KMS-11 (cell line): ENCODE data around the gene HRCT1.

Source experiments
- H2AFZ ChIP-seq: fragments of 200-600 bp; sonication (generic); 2 replicates; pipeline ENCODE4 v1.6.1; 2016; ENCODE audit warnings: antibody characterized with exemption, mixed run types, low read depth
- H3K27ac ChIP-seq: fragments of 200-600 bp; sonication (generic); 2 replicates; pipeline ENCODE4 v1.6.1; 2016; ENCODE audit warnings: mild to moderate bottlenecking, mixed run types
- H3K27me3 ChIP-seq: fragments of 200-600 bp; sonication (generic); 2 replicates; pipeline ENCODE4 v1.6.1; 2017; ENCODE audit warnings: mild to moderate bottlenecking, low read depth, mixed run types, moderate library complexity; ENCODE audit not compliant: insufficient read depth
- H3K36me3 ChIP-seq: fragments of 200-600 bp; sonication (generic); 2 replicates; pipeline ENCODE4 v1.6.1; 2017; ENCODE audit warnings: mild to moderate bottlenecking, mixed run types; ENCODE audit not compliant: insufficient read depth
- H3K4me1 ChIP-seq: fragments of 200-600 bp; sonication (generic); 2 replicates; pipeline ENCODE4 v1.6.1; 2016; ENCODE audit warnings: mild to moderate bottlenecking, low read depth, mixed run types; ENCODE audit not compliant: poor library complexity, severe bottlenecking
- H3K4me2 ChIP-seq: fragments of 200-600 bp; sonication (generic); 2 replicates; pipeline ENCODE4 v1.7.0; 2016; ENCODE audit warnings: mild to moderate bottlenecking, mixed run types
- H3K4me3 ChIP-seq: fragments of 200-600 bp; sonication (generic); IDR thresholded peaks from 2 replicates; pipeline ENCODE4 v1.6.1; 2017; ENCODE audit warnings: low read depth, low read length, mixed read lengths; ENCODE audit not compliant: insufficient read depth
- H3K79me2 ChIP-seq: fragments of 200-600 bp; sonication (generic); 2 replicates; pipeline ENCODE4 v1.6.1; 2016; ENCODE audit warnings: low read depth, mixed run types; ENCODE audit not compliant: insufficient read depth
- H3K9ac ChIP-seq: fragments of 200-600 bp; sonication (generic); 2 replicates; pipeline ENCODE4 v1.6.1; 2016; ENCODE audit warnings: mild to moderate bottlenecking, mixed run types
- H4K20me1 ChIP-seq: fragments of 200-600 bp; sonication (generic); 2 replicates; pipeline ENCODE4 v1.6.1; 2016; ENCODE audit warnings: mild to moderate bottlenecking, mixed run types; ENCODE audit not compliant: insufficient read depth
- CTCF ChIP-seq: fragments of 200-600 bp; sonication (generic); conservative IDR thresholded peaks from 2 replicates; pipeline ENCODE4 v1.6.1; 2017; ENCODE audit warnings: low read depth, mild to moderate bottlenecking, antibody characterized with exemption, low read length, moderate library complexity, mixed read lengths

HRCT1 gene

DNA sequence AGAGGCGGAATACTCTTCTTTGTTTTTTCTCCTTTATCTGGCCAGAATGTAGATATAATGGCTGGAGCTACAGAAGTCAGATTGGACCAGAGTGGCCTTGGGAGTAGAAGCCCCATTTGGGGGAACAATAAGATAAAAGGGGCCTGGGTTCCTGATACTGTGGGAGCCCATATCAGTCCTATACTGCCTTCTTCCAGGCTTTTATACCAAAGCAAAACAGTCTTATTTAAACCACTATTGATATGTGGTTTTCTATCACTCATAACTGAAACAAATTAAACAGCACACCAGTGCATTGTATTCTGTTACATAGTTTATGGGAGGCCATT lies 17.6 kb downstream of the HRCT1 start:
- Histone ChIP-seq H4K20me1 (no peaks in the 10 kb centered on the region), H2AFZ (peak overlapping the region; percentile 12; the same call in 1 of the 2 replicates), H3K4me2 (peak overlapping the region; percentile 31; the same call in 1 of the 2 replicates), H3K4me1 (peaks cover 13% of the 10 kb centered on the region), H3K9ac (no peak overlapping the region), H3K79me2 (no peaks in the 10 kb centered on the region), H3K4me3 (no peak overlapping the region), H3K27ac (no peak overlapping the region; the same call in 1 of the 2 replicates), H3K27me3 (no peaks in the 10 kb centered on the region), H3K36me3 (no peaks in the 10 kb centered on the region)
- TF ChIP-seq CTCF, result no peak

GRCh38 chr9:35923927-35924763 lies 18.1 kb downstream of the HRCT1 start:
- no peak overlapping the region; the same call in 1 of the 2 replicates for H3K27ac ChIP-seq
- no peak overlapping the region for H3K4me3 ChIP-seq
- no peaks in the 10 kb centered on the region for H4K20me1 ChIP-seq
- peak overlapping the region; percentile 12; the same call in 1 of the 2 replicates for H2AFZ ChIP-seq
- no peak overlapping the region for H3K9ac ChIP-seq
- no peaks in the 10 kb centered on the region for H3K36me3 ChIP-seq
- no peaks in the 10 kb centered on the region for H3K79me2 ChIP-seq
- H3K4me2 ChIP-seq, result peak overlapping the region; percentile 31; the same call in 1 of the 2 replicates
- no peaks in the 10 kb centered on the region for H3K27me3 ChIP-seq
- no peak for TF ChIP-seq CTCF
- peaks cover 13% of the 10 kb centered on the region for H3K4me1 ChIP-seq

GRCh38 chr9:35928591-35929452 lies 22.8 kb downstream of the HRCT1 start:
- H3K4me3 ChIP-seq, result no peak overlapping the region
- H3K9ac ChIP-seq, result no peak overlapping the region
- H3K27me3 ChIP-seq, result no peaks in the 10 kb centered on the region
- no peaks in the 10 kb centered on the region for H3K79me2 ChIP-seq
- H4K20me1 ChIP-seq, result no peaks in the 10 kb centered on the region
- no peaks in the 10 kb centered on the region for H3K36me3 ChIP-seq
- peaks cover 26% of the 10 kb centered on the region for H3K4me1 ChIP-seq
- no peak overlapping the region for H3K4me2 ChIP-seq
- no peak for TF ChIP-seq CTCF
- no peak overlapping the region for H3K27ac ChIP-seq
- no peak overlapping the region for H2AFZ ChIP-seq

DNA sequence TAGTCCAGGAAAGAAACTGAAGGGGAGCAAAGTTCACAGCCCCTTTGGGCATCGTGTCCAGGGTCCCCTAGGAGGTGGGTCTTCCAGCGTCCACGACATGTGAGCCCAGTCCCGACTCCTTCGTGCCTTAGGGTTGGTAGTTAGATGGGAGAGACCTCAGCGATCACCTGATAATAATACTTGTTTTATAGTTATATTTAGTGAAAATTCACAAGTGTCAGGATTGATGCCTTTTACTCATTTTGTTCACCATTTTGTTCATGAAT lies 23.4 kb downstream of the HRCT1 start:
- Histone ChIP-seq H3K36me3 (no peaks in the 10 kb centered on the region), H3K9ac (no peak overlapping the region), H3K4me1 (peaks cover 23% of the 10 kb centered on the region), H3K27ac (no peak overlapping the region), H3K4me3 (no peak overlapping the region), H3K27me3 (no peaks in the 10 kb centered on the region), H2AFZ (no peak overlapping the region), H4K20me1 (no peaks in the 10 kb centered on the region), H3K79me2 (no peaks in the 10 kb centered on the region), H3K4me2 (no peak overlapping the region)
- TF ChIP-seq CTCF, result no peak
